ENCODE data around the gene NIT1.
"Not testable (repeated sequence)": the region's sequence is repeated elsewhere in the genome, so short reads cannot be mapped to it uniquely, and the experiment has no call there.

Gene NIT1

GRCh38 chr1:161115132-161115711 is 2.7 kb upstream of the NIT1 start:
- DNase-seq, result no peak

- DNase-seq, result not testable (repeated sequence)
These were observed 1.9 kb upstream of the NIT1 start for GRCh38 chr1:161115961-161116360.

- DNase-seq, result peak; percentile 79
These were observed 1.4 kb downstream of the NIT1 start for GRCh38 chr1:161119092-161119903.

GRCh38 chr1:161121042-161121650 is 3.2 kb downstream of the NIT1 start:
- DNase-seq, result peak; percentile 44

GRCh38 chr1:161121834-161122233 is 3.9 kb downstream of the NIT1 start:
- DNase-seq, result peak; percentile 33

- DNase-seq, result no peak
These were observed 5.1 kb downstream of the NIT1 start for GRCh38 chr1:161122967-161123366.

GRCh38 chr1:161127649-161128048 is 9.7 kb downstream of the NIT1 start:
- no peak for DNase-seq

- no peak for DNase-seq
These were observed 10.9 kb downstream of the NIT1 start for GRCh38 chr1:161128591-161129420.

- DNase-seq, result no peak
These were observed 12.4 kb downstream of the NIT1 start for GRCh38 chr1:161130266-161130665.

- peak; percentile 64 for DNase-seq
These were observed 13.9 kb downstream of the NIT1 start for GRCh38 chr1:161131523-161132409.

- peak; percentile 99 for DNase-seq
These were observed 14.7 kb downstream of the NIT1 start, which contains the start of gene DEDD for GRCh38 chr1:161132410-161133219. TSS of gene DEDD (minus strand) at chr1:161132667. CDS start at chr1:161124462, 8,205 bp downstream.

- no peak for DNase-seq
These were observed 15.4 kb downstream of the NIT1 start for GRCh38 chr1:161133220-161133740.

GRCh38 chr1:161137881-161138280 is 20.0 kb downstream of the NIT1 start:
- DNase-seq, result no peak

GRCh38 chr1:161138431-161138830 is 20.5 kb downstream of the NIT1 start:
- no peak for DNase-seq

- peak; percentile 80 for DNase-seq
These were observed 21.9 kb downstream of the NIT1 start for GRCh38 chr1:161139766-161140165.

- DNase-seq, result no peak
These were observed 23.0 kb downstream of the NIT1 start for GRCh38 chr1:161140755-161141400.

- DNase-seq, result no peak
These were observed 27.9 kb downstream of the NIT1 start for GRCh38 chr1:161145832-161146231.

- no peak for DNase-seq
These were observed 35.3 kb downstream of the NIT1 start for GRCh38 chr1:161153176-161153575.

- DNase-seq, result peak; percentile 95
These were observed 35.9 kb downstream of the NIT1 start, which contains the start of gene UFC1 for GRCh38 chr1:161153682-161154337. TSS of gene UFC1 (plus strand) at chr1:161153978. CDS start at chr1:161153998, 20 bp downstream.

GRCh38 chr1:161157867-161158266 is 40.0 kb downstream of the NIT1 start:
- DNase-seq, result no peak

Data from OCI-M1 (cell line).